UCSD-AML1 (cell line): Measurements from ENCODE around the gene CCDC169.
"Not testable (repeated sequence)": the region's sequence is repeated elsewhere in the genome, so short reads cannot be mapped to it uniquely, and the experiment has no call there.

ENCODE experiments used
- DNase-seq: peaks from one replicate; lab custom pipeline; 2025; ENCODE audit not compliant: unreplicated experiment; lab: John Stamatoyannopoulos, UW

Gene CCDC169

DNA sequence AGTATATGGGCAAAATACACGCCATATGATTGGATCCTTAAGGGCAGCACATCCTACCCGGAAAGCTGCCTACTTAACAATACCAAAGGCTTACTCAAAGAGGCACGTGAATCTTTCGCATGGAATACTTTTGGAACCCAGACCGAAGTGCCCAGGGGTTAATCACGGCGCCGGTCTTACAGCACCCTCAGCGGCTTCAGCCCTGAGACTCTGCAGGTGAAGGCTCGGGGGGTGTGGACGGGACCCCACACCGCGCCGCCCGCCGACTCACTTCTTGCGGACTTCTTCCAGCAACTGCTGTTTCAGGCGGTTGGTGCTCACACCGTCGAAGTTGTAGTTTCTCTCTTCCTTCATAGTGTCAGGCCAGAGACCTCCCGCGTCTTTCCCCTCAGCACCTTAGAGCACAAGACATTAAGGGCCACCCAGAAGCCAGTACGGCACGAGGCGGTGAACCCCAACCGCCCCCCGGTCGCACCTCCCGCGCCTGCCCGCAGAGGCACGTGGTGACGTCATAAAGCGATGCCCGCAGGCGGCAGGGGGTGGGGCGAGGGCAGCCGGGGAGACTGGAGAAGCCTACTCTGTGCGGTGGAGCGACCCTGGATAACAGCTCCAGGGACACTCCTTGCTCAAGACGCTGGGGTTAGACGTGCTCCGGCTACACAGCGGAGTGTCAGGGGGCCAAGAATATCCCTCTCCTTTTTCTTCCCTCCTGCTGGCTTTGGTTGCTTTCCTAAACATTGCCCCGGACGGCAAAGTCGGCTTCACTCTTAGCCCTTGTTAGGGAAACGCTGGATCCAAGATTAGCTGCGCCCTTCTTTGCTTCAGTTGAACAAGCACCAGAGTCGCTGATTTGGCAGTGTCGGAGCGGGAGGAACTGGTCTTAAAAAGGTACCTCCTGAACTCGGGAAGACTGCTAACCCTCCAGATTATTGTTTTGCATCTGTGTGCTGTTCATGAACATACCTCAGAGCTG lies at the start of gene CCDC169:
Gene CCDC169, minus strand, starts transcription at position 449 of the 973 bp plus-strand sequence. Its CDS starts 95 bp downstream, at position 354.
- peak; percentile 85 for DNase-seq

GRCh38 chr13:36346222-36347083 lies 48.8 kb upstream of the CCDC169 start, which contains the start of gene SPART:
Gene SPART (minus strand): TSS chr13:36346394. CDS start chr13:36335830, 10,564 bp downstream.
- peak; percentile 93 for DNase-seq

DNA sequence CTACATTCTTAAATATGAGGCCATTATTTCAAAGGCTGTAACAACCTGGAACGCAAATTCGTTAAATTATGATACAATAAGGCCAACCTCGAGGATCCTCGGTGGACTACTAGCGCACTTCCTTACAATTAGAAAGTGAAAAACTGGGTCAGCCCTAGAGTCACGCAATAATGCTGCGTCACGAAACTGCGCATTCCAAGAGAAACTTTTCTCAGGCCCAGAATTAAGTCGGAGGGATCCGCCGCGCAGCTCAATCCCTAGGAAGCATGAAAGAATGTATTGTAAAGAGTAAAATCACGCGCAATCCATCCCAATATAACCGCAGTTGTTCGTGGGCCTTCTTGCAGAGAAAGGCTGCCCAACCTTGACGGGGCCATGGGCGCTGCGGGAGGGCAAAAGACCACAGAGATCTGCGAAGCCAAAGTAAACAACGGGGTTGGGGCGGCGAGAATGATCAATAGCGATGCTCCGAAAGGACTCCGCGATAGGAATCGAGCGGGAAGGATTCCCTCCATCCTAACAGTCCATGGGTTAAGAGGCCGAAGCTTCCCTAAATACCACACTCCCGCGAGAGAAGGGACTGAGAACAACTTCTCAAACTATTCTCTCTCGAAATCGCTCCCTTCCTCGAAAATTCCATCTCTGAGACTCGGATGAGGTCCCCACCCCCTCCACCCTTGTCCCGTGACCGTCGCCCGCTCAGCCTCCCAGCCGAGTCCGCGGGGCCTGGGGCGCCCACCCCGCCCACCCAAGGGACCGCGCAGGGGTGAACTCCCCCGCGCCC lies 48.0 kb upstream of the CCDC169 start:
- peak; percentile 70 for DNase-seq

DNA sequence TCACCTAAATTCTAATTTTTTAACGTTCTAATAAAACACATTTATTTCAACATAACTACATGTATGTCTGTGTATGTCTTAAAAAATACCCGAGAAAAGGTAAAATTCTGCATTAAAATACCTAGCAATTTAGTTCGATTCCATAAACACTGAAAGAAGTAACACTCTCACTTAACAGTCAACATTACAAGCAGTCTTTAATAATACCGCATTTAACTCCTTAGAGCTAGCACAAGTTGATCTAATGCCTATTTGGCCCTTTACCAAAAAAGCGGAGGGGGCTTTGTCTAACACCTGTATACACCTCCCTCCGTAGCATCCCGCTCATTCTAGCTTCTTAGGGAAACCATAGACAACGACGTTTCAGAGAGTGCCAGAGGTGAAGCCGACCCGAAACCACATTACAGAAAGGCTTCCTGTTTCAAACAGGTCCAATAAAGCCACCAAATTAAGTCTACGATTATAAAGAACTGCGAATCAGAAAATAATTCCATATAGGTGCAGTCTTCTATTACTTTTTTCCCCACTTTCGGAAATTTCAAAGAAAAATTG lies 47.3 kb upstream of the CCDC169 start:
- no peak for DNase-seq

DNA sequence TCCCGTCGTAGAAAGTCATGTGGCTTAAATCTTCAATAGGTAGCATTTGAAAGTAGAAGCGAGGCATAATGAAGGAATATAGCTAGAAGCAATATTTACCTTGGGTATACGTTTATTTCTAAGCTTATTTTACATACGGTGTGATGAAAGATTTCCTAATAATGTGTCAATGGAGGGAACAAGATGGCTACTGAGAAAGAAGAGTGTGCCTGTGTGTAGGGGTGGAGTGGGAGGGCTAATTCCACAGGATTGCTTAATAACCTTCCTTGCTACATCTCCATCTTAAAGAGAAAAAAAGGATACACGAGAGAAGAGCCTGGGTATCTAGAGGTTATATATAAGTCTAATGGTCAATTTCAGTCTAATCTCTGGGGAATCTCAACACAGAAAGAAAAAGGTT lies 46.6 kb upstream of the CCDC169 start:
- DNase-seq = no peak

- no peak for DNase-seq
Observed at GRCh38 chr13:36343766-36344165, 46.2 kb upstream of the CCDC169 start.

DNA sequence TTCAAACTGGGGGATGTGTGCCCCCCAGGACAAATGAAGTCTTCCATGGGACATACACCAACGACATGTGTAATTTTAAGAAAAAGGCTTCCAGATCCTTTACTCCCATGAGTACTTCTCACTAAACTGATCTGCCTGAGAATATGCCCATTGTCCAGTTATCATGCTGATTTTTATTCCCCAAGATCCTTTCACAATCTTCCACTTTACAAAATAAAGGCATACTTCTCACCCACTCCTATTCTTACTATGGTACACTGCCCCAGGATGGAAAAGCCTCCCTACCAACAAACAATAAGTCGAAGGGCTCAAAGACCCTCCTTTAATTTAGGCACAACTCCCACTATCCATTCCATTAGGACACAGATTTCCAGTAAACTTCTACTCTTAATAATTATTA lies 45.1 kb upstream of the CCDC169 start:
- DNase-seq = no peak

- no peak for DNase-seq
Observed at GRCh38 chr13:36341718-36342117, 44.1 kb upstream of the CCDC169 start.

- no peak for DNase-seq
Observed at GRCh38 chr13:36339600-36340155, 42.1 kb upstream of the CCDC169 start.

GRCh38 chr13:36337938-36338641 lies 40.5 kb upstream of the CCDC169 start:
- DNase-seq = no peak

DNA sequence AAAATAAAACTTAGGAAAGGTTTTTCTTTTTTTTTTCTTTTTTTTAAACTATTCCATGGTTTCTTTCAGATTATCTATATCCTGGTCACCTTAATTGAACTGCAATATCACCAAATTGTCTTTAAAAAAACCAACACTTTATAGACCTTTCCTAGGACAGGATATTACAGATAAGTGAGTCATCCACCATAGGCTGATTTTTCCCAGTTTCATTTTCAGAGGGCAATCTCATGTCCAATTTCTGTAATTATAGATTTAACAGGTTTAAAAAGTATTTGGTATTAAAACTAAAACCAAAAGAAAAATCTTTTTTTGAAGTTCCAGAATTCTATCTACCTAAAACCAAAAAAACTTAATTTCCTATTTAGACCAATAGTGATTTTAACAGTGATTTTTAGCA lies 35.4 kb upstream of the CCDC169 start:
- no peak for DNase-seq

DNA sequence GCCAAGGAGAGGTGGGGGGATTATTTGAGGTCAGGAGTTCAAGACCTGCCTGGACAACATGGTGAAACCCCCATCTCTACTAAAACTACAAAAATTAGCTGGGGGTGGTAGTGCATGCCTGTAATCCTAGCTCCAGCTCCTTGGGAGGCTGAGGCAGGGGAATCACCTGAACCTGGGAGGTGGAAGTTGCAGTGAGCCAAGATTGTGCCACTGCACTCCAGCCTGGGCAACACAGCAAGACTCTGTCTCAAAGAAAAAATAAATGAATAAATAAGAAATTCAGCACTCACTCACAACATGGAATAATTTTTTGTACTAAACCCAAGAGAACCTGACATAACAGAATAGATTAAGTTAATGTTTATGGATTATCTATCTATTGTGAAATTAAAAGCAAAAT lies 34.6 kb upstream of the CCDC169 start:
- DNase-seq = not testable (repeated sequence)

DNA sequence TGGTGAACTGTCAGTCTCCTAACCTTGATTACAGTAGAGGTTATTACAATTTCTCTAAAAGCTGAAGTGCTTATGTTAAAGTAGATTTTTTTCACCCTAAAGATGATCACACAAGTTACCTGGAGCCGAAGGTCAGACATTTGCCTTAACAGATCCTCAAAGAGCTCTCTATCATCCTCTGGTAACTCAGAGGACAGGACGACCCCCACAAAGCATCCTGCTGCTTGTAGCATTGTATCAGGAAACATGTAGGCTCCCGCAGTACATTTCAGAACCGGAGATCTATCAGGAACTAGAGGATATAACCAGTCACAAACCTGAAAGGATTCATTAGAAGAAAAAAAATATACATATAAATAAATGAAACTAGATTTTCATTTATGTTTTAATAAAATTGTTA lies 33.7 kb upstream of the CCDC169 start:
- DNase-seq = no peak

DNA sequence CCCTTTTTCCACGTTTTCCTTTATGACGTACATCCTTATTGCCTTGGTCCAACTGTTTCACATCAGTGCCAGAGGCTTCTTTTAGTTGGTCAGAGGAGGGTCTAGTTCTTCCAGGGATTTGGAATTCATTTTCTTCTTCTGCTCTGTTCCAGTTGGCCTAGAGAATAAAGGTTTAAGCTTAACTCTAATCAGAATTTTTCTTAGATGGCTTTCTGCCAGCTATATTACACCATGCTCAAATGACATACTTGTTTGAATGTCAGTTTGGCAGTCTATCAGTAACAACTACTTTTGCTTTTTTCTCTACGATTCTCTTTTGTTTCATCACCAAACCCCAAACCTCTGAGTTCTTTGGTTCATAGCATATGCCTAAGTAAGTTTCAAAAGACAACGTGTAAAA lies 31.7 kb upstream of the CCDC169 start:
- DNase-seq = no peak

DNA sequence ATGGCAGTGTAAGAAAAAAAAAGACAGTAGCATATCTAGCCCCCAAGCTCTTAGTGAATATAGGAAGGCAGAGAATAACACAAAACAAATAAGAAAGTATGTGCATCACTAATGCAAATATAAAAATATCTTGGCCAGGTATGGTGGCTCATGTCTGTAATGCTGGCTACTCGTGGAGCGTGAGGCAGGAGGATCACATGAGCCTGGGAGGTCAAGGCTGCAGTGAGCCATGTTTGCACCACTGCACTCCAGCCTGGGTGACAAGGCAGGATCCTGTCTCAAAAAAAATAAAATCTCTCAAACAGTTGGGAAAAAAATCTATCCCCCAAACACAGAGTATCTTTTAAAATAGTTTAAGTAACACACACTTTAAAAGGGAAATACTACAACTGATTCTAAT lies 31.2 kb upstream of the CCDC169 start:
- no peak for DNase-seq

DNA sequence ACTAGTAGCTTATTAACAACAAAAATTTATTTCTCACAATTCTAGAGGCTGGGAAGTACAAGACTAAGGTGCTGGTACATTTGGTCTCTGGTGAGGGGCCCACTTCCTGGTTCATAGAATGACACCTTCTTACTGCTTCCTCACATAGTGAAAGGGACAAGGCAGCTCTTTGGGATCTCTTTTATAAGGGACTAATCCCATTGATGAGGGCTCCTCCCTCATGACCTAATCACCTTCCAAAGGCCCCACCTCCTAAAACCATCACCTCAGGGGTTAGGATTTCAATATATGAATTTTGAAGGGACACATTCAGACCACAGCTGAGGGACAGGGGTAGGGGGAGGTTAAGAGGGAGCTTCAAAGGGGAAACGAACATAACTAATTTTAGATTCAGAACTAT lies 28.3 kb upstream of the CCDC169 start:
- no peak for DNase-seq

- DNase-seq = not testable (repeated sequence)
Observed at GRCh38 chr13:36324881-36325280, 27.3 kb upstream of the CCDC169 start.

GRCh38 chr13:36323951-36324566 lies 26.4 kb upstream of the CCDC169 start:
- DNase-seq = no peak

- DNase-seq = no peak
Observed at GRCh38 chr13:36323408-36323807, 25.8 kb upstream of the CCDC169 start.
